Peyer's patch (tissue), 4 donors: ENCODE data around the gene RFNG. TPM values are rescaled to one million over a fixed set of nuclear protein-coding genes. Genes with fewer than 3 reads are reported as not detected.
A peak's percentile ranks its signal among the peaks of the same experiment; 100 is the strongest.

ENCODE experiments used
- DNase-seq, 3 donors: peaks; one replicate each; pipeline ENCODE4 v3.0.0-alpha.2; 2017 to 2019
- H3K27ac ChIP-seq, 4 donors: fragments of 200-600 bp; sonication (generic); one replicate each; pipeline ENCODE4 v1.5.1; 2016 to 2019
- H3K27me3 ChIP-seq, 2 donors: fragments of 200-600 bp; sonication (generic); one replicate each; pipeline ENCODE4 v1.5.1; 2019
- H3K36me3 ChIP-seq, 3 donors: fragments of 200-600 bp; sonication (generic); one replicate each; pipeline ENCODE4 v1.5.1; 2016 to 2019
- H3K4me1 ChIP-seq, 4 donors: fragments of 200-600 bp; sonication (generic); one replicate each; pipeline ENCODE4 v1.5.1; 2016 to 2019
- H3K4me3 ChIP-seq, 4 donors: fragments of 200-600 bp; sonication (generic); 1 replicate in 3 of 4; 2 replicates in 1 of 4; pipeline ENCODE4 v1.5.1; 2016 to 2019; ENCODE audit warnings: mild to moderate bottlenecking in 1 of 4
- H3K9me3 ChIP-seq, 4 donors: fragments of 200-600 bp; sonication (generic); one replicate each; pipeline ENCODE4 v1.5.1; 2016 to 2019; ENCODE audit warnings: mild to moderate bottlenecking in 1 of 4
- CTCF ChIP-seq, 6 experiments: fragments of 450-650 bp in 4 of 6; fragments of 200-600 bp in 2 of 6; sonication (generic) in 1 of 6; IDR thresholded peaks; one replicate each; pipeline ENCODE4 v1.5.1; 2017 to 2019; ENCODE audit warnings: antibody characterized with exemption in 6 of 6, mild to moderate bottlenecking in 3 of 6, moderate library complexity in 1 of 6
- POLR2A ChIP-seq, 2 donors: fragments of 450-650 bp; IDR thresholded peaks; one replicate each; pipeline ENCODE4 v1.5.1; 2017; ENCODE audit warnings: antibody characterized with exemption in 2 of 2, mild to moderate bottlenecking in 2 of 2, moderate library complexity in 2 of 2
- total RNA-seq, 4 donors: library from RNA; depleted of rRNA; stranded (reverse); fragments of >200 nt; gene quantifications; one replicate each; pipeline ENCODE4 v1.1.0, GENCODE V29; 2016

The RFNG gene
- total RNA-seq, 4 donors from 2014 or later: 42.9 to 65.7 (median 50.2) TPM

DNA sequence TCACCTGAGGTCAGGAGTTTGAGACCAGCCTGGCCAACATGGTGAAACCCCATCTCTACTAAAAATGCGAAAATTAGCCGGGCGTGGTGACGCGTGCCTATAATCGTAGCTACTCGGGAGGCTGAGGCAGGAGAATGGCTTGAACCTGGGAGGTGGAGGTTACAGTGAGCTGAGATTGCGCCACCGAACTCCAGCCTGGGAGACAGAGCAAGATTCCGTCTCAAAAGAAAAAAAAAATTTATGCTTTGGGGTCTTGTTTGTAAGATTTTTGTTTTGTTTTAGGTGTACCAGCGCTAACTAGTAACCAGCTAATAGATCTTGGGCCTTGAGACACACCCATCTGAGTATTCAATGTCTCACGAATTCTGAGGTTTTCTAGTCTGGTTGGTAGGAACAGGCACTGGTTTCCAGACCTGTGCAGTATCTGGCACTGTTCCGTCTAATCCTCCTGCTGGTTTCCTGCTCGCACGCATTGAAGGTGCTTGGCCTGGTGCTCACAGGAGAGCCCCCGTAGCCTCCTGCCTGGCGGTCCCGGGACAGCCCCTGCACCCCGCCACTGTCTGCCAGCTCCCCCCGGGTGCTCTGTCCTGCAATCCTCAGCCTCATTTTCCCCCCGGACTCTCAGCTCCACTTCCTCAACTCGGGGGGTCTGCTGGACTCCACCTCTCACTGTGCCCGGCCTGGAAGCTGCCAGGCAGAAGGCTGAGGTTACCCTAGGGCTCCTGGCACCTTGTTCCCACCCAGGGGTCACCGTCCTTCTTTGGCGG, 24.6 kb upstream of the RFNG start:
- DNase-seq: no peak
- Histone ChIP-seq H3K4me1 (no peaks in the 10 kb centered on the region), H3K9me3 (no peaks in the 10 kb centered on the region), H3K36me3 (peaks cover 0 to 31% (median 0%) of the 10 kb centered on the region in 3 donors), H3K4me3 (no peak overlapping the region), H3K27me3 (no peaks in the 10 kb centered on the region), H3K27ac (no peak overlapping the region)
- no peak for TF ChIP-seq CTCF (IDR thresholded peaks at IDR 0.05)
- no peak for TF ChIP-seq POLR2A (IDR thresholded peaks at IDR 0.05)

DNA sequence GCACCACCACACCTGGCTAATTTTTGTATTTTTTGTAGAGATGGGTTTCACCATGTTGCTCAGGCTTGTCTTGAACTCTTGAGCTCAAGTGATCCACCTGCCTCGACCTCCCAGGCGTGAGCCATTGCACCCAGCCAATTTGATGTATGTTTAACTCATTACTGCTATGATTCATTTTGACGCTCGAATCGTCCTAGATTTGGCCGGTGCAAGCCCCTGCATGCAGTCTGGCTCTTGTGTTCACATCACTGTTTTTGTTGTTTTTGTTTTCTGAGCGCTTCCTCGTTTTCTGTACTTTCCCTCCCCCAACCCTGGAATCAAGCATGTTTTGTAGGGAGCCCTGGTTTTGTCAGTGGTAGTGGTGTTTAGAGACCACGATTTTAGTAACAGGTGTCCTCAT, 21.8 kb upstream of the RFNG start:
- Histone ChIP-seq H3K9me3 (no peaks in the 10 kb centered on the region), H3K36me3 (peaks cover 0 to 3% (median 0%) of the 10 kb centered on the region in 3 donors), H3K4me1 (no peaks in the 10 kb centered on the region), H3K27me3 (no peaks in the 10 kb centered on the region), H3K4me3 (no peak overlapping the region), H3K27ac (no peak overlapping the region)
- DNase-seq: no peak
- TF ChIP-seq POLR2A (IDR thresholded peaks at IDR 0.05): no peak
- no peak for TF ChIP-seq CTCF (IDR thresholded peaks at IDR 0.05)

- H3K9me3 ChIP-seq: no peaks in the 10 kb centered on the region
- H3K4me1 ChIP-seq: no peaks in the 10 kb centered on the region
- H3K4me3 ChIP-seq: no peak overlapping the region
- no peak for DNase-seq
- no peaks in the 10 kb centered on the region for H3K27me3 ChIP-seq
- H3K27ac ChIP-seq: peak overlapping the region in 1 of 4 donors; percentile 48
- H3K36me3 ChIP-seq: no peaks in the 10 kb centered on the region
- TF ChIP-seq POLR2A (IDR thresholded peaks at IDR 0.05) (no peak), CTCF (IDR thresholded peaks at IDR 0.05) (no peak)
Observed at GRCh38 chr17:82072827-82073226, 21.2 kb upstream of the RFNG start.

- DNase-seq: no peak
- H3K9me3 ChIP-seq: no peaks in the 10 kb centered on the region
- no peak for TF ChIP-seq POLR2A (IDR thresholded peaks at IDR 0.05)
- peaks cover 0 to 6% (median 2%) of the 10 kb centered on the region in 4 donors for H3K4me1 ChIP-seq
- no peak overlapping the region for H3K27ac ChIP-seq
- no peaks in the 10 kb centered on the region for H3K36me3 ChIP-seq
- no peaks in the 10 kb centered on the region for H3K27me3 ChIP-seq
- no peak overlapping the region for H3K4me3 ChIP-seq
Observed at GRCh38 chr17:82070611-82071010, 19.0 kb upstream of the RFNG start.

- peak within 1 kb of the TSS; percentile 81 to 90 (median 85) for H3K27ac ChIP-seq
Observed at GRCh38 chr17:82065638-82066303, 14.2 kb upstream of the RFNG start, which contains the start of gene DUS1L. Gene DUS1L (minus strand): TSS chr17:82065804. CDS start chr17:82065059, 745 bp downstream.

More at GRCh38 chr17:82065638-82066303, 14.2 kb upstream of the RFNG start, which contains the start of gene DUS1L:
- DNase-seq: peak; percentile 46 to 80 (median 76)
- Histone ChIP-seq H3K27me3 (no peaks in the 10 kb centered on the region), H3K36me3 (peaks cover 0 to 32% (median 0%) of the 10 kb centered on the region in 3 donors), H3K4me3 (peak within 1 kb of the TSS; percentile 79 to 100 (median 92)), H3K9me3 (no peaks in the 10 kb centered on the region), H3K4me1 (peaks cover 0 to 26% (median 15%) of the 10 kb centered on the region in 4 donors)
- TF ChIP-seq POLR2A (IDR thresholded peaks at IDR 0.05): peak in 1 of 2 donors; percentile 64
- TF ChIP-seq CTCF (IDR thresholded peaks at IDR 0.05): peak in 1 of 6 experiments; percentile 8
